GM18951 (cell line): ENCODE measurements around the gene SPATS2L.

Source experiments
- POLR2A ChIP-seq: IDR thresholded peaks from 4 replicates; pipeline ENCODE4 v1.6.1; 2011; ENCODE audit warnings: mild to moderate bottlenecking; ENCODE audit not compliant: insufficient read length, insufficient read depth; ENCODE audit errors: extremely low read depth
- in situ Hi-C: fragments of 300-500 bp; cut with MboI; formaldehyde crosslinking; loops from one replicate; pipeline ENCODE4 v1.12.0; 2022; ENCODE audit warnings: low sequenced_read_pairs, mixed read lengths, inconsistent platforms; ENCODE audit not compliant: unreplicated experiment

Gene SPATS2L

GRCh38 chr2:200411831-200412230, 105.3 kb downstream of the SPATS2L start:
- in situ Hi-C loops, result no loop called here
- no peak for TF ChIP-seq POLR2A

- TF ChIP-seq POLR2A, result no peak
- in situ Hi-C loops, result no loop called here
Measured at GRCh38 chr2:200414367-200414766, 107.9 kb downstream of the SPATS2L start.

GRCh38 chr2:200415455-200415854, 109.0 kb downstream of the SPATS2L start:
- no peak for TF ChIP-seq POLR2A
- in situ Hi-C loops, result no loop called here

GRCh38 chr2:200416878-200417277, 110.4 kb downstream of the SPATS2L start:
- no peak for TF ChIP-seq POLR2A
- in situ Hi-C loops, result no loop called here

GRCh38 chr2:200417366-200417765, 110.9 kb downstream of the SPATS2L start:
- in situ Hi-C loops, result no loop called here
- TF ChIP-seq POLR2A, result no peak

- in situ Hi-C loops, result no loop called here
- no peak for TF ChIP-seq POLR2A
Measured at GRCh38 chr2:200418399-200418798, 111.9 kb downstream of the SPATS2L start.

GRCh38 chr2:200419325-200419724, 112.8 kb downstream of the SPATS2L start:
- TF ChIP-seq POLR2A, result no peak
- in situ Hi-C loops, result no loop called here

GRCh38 chr2:200421270-200421669, 114.8 kb downstream of the SPATS2L start:
- in situ Hi-C loops, result no loop called here

GRCh38 chr2:200422071-200422470, 115.6 kb downstream of the SPATS2L start:
- no peak for TF ChIP-seq POLR2A
- in situ Hi-C loops, result no loop called here

More at GRCh38 chr2:200421270-200421669, 114.8 kb downstream of the SPATS2L start:
- TF ChIP-seq POLR2A, result no peak

GRCh38 chr2:200422532-200423261, 116.2 kb downstream of the SPATS2L start:
- no peak for TF ChIP-seq POLR2A
- in situ Hi-C loops, result no loop called here

GRCh38 chr2:200423541-200423940, 117.0 kb downstream of the SPATS2L start:
- no peak for TF ChIP-seq POLR2A
- in situ Hi-C loops, result no loop called here

- in situ Hi-C loops, result no loop called here
- TF ChIP-seq POLR2A, result no peak
Measured at GRCh38 chr2:200425026-200425821, 118.7 kb downstream of the SPATS2L start.

- TF ChIP-seq POLR2A, result no peak
- in situ Hi-C loops, result no loop called here
Measured at GRCh38 chr2:200426754-200427153, 120.3 kb downstream of the SPATS2L start.

GRCh38 chr2:200428961-200429665, 122.6 kb downstream of the SPATS2L start:
- in situ Hi-C loops, result no loop called here
- no peak for TF ChIP-seq POLR2A

GRCh38 chr2:200430017-200430416, 123.5 kb downstream of the SPATS2L start:
- in situ Hi-C loops, result no loop called here
- TF ChIP-seq POLR2A, result no peak
